ENCODE results near the gene TTC34.
A peak's percentile ranks its signal among the peaks of the same experiment; 100 is the strongest.
"Not testable (repeated sequence)": the region's sequence is repeated elsewhere in the genome, so short reads cannot be mapped to it uniquely, and the experiment has no call there.

Gene TTC34

GRCh38 chr1:2655598-2656434, 145.7 kb downstream of the TTC34 start:
- DNase-seq = not testable (repeated sequence)

- not testable (repeated sequence) for DNase-seq
Observed at GRCh38 chr1:2654443-2654948, 147.0 kb downstream of the TTC34 start.

GRCh38 chr1:2653741-2654442, 147.6 kb downstream of the TTC34 start:
- not testable (repeated sequence) for DNase-seq

DNA sequence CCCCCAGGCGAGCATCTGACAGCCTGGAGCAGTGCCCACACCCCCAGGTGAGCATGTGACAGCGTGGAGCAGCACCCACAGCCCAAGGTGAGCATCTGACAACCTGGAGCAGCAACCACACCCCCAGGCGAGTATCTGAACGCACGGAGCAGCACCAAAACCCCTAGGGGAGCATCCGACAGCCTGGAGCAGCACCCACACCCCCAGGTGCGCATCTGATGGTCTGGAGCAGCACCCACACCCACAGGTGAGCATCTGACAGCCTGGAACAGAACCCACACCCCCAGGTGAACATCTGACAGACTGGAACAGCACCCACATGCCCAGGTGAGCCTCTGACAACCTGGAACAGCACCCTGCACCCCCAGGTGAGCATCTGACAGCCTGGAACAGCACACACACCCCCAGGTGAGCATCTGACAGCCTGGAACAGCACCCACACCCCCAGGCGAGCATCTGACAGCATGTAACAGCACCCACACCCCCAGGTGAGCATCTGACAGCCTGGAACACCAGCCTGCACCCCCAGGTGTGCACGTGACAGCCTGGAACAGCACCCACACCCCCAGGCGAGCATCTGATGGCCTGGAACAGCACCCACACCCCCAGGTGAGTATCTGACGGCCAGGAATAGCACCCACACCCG, 148.4 kb downstream of the TTC34 start:
- DNase-seq = not testable (repeated sequence)

DNA sequence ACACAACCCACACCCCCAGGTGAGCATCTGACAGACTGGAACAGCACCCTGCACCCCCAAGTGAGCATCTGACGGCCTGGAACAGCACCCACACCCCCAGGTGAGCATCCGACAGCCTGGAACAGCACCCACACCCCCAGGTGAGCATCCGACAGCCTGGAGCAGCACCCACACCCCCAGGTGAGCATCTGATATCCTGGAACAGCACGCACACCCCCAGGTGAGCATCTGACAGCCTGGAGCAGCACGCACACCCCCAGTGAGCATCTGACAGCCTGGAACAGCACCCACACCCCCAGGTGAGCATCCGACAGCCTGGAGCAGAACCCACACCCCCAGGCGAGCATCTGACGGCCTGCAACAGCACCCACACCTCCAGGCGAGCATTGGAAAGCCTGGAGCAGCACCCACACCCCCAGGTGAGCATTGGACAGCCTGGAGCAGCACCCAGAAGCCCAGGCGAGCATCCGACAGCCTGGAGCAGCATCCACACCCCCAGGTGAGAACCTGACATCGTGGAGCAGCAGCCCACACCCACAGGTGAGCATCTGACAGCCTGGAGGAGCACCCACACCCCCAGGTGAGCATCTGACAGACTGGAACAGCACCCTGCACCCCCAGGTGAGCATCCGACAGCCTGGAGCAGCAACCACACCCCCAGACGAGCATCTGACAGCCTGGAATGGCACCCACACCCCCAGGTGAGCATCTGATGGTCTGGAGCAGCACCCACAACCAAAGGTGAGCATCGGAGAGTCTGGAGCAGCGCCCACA, 149.2 kb downstream of the TTC34 start:
- DNase-seq = not testable (repeated sequence)

- no peak for DNase-seq
Observed at GRCh38 chr1:2650967-2651645, 150.4 kb downstream of the TTC34 start.

DNA sequence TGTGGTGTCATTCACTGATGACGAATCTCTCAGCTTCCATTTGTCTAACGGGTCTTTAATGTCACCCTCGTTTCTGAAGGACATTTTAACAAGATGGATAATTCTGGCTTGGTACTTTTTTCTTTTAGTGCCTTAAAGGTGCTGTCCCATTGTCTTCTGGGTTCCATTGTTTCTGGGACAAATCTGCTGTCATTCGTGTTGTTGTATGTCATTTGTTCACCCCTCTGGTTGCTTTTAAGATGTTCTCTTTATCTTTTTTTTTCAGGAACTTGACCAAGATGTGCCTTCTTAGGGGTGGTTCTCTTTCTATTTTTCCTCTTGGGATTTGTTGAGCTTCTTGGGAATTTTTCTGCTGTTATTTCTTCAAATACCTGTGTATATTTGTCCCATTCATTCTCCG, 154.7 kb downstream of the TTC34 start:
- DNase-seq = no peak

GRCh38 chr1:2645776-2646175, 155.7 kb downstream of the TTC34 start:
- no peak for DNase-seq

DNA sequence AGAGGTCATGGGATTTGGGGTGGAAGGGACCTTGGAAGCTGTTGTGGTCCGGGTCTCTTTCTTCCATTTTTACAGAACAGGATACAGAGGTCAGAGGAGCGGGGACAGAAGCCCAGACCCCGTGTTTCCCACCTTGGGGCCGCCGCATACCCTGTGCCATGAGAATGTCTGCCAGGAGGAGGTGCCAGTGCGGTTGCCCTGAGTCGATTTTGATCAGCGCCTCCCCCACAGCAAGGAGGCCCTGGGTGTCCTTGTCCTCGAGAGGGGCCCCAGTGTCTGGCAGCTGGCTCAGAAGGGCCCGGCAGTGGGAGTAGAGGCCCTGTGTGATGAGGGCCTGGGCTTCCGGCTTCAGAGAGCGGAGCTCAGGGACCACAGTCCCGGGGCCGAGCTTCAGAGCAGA, 156.3 kb downstream of the TTC34 start:
- no peak for DNase-seq

DNA sequence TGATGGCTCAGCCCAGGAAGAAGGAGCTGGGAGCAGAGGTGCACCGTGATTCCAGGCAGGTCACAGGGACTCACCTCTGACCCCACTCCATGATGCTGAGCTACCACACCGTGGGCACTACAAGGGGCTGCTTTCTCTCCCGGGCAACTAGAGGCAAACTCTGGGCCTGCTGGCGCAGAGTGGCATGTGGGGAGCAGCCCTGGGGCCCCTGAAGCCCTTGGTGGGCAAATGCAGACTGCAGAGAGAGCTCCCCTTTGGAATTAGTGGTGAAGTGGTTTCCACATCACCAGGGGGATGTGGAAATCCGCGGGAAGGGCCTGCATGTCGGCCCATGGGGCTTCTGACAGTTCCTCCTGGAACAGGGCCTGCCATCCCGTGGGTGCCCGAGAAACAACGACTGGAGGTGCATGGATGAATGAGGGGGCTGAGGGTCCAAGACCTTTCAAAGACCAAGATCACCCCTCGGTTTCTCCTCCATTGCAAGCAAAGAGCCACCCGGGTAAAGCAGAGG, 156.8 kb downstream of the TTC34 start:
- no peak for DNase-seq

DNA sequence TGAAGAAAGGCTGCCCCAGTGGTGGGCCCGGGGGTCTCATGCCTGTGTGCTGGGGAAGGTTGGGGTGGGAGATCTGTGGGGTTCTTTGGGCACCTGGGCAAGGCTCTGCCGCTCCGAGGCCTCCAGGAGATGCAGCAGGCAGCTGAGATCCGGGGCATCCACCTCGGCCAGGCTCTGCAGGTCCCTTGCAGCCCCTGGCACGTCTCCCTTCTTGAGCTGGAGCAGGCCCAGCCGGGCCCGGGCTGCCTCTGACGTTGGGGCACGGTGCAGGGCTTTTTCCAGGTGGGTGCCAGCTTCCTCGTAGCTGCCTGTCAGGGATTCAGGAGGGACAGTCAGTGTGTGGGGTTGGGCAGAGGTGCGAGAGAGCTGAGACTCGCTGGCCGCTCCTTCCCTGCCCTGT, 157.3 kb downstream of the TTC34 start:
- no peak for DNase-seq

- DNase-seq = no peak
Observed at GRCh38 chr1:2643414-2644077, 157.9 kb downstream of the TTC34 start.

DNA sequence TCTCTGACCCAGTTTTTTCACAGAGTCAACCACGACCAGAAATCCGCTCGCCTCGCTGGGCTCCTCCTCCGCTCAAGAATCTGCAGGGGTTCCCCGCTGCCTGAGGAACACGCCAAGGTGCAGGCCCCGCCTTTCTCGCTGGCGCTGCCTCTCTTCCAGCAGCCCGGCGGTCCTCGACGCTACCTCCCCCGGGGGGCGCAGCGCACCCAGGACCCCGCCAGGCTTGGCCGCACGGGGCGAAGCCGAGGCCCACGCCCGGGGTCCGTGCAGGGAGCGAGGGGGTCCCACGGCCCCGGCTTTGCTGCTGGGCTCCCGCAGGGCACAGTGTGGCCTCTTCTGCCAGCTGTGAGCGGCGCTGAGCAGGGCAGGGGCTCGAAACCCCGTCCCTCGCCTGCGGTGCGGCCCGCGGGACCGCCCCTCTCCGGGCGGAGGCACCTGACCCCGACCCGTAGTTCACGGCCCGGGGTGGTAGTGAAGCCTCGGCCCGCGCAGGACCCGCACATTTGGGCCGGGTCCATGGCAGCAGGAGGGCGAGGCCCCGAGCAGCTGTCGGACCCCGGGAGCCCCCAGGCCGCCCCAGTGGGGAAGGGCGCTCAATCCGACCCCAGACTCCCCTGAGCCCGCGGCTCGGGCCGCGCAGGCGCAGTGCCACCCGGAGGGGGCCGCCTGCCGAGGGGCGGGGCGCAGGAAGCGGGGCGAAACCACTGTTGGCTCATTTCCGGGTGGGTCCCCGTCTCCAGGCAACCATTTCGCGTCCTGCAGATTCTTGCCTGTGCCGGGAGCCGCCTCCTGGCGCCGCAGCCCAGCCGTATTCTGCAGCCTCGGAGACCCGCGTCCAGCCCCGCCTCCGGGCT, 158.7 kb downstream of the TTC34 start:
- peak; percentile 92 for DNase-seq

DNA sequence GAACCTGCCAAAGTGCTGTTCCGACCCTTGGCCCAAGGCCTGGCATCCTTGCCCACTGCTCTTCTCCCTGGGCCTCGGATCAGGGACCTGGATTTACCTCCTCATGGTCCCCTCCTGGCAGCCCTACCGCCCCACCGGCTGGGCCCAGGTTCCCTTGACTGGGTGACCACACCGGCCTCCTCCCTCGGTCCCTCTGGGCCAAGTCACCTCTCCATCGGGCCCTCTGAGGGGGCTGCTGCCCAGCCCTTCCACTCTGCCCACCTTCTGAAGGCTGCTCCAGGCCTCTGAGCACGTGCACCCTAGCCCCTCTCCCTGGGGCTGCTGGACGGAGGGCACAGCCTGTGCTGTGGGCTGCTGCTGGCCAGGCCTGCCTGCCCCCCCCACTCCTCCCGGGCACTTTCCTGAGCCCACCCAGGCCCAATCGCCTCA, 159.3 kb downstream of the TTC34 start:
- DNase-seq = no peak

- DNase-seq = no peak
Observed at GRCh38 chr1:2641381-2642130, 159.9 kb downstream of the TTC34 start.

- no peak for DNase-seq
Observed at GRCh38 chr1:2640626-2641025, 160.9 kb downstream of the TTC34 start.

- no peak for DNase-seq
Observed at GRCh38 chr1:2639607-2640521, 161.6 kb downstream of the TTC34 start.

GRCh38 chr1:2639203-2639602, 162.3 kb downstream of the TTC34 start:
- no peak for DNase-seq

All from DMS79 treated with DMSO at 0.1 percent for 48 hours (cell line).